IMR-90 (cell line): ENCODE results near the gene TMEM219. TPM values are rescaled to one million over a fixed set of nuclear protein-coding genes. Genes with fewer than 3 reads are reported as not detected.

Source experiments
- ATAC-seq: fragments of 200-7000 bp; cut with Tn5 transposase; 2 replicates; pipeline ENCODE4 v1.9.1; 2020; ENCODE audit warnings: low read depth, mild to moderate bottlenecking, moderate library complexity
- BruUV-seq: library from RNA; stranded (reverse); fragments of 400-500 nt; replicated peaks from 2 replicates; lab custom pipeline; 2021; lab: Mats Ljungman, UMichigan
- CTCF ChIA-PET: fragments of 300-600 bp; formaldehyde crosslinking; extraction: SDS; loops from one replicate; lab custom pipeline; 2021; ENCODE audit warnings: antibody characterized with exemption; lab: Yijun Ruan, JAX
- POLR2A ChIA-PET: fragments of 300-600 bp; sonication (Branson Sonifier 250); formaldehyde crosslinking; loops from one replicate; lab custom pipeline; 2022; ENCODE audit warnings: antibody characterized with exemption; ENCODE audit not compliant: unreplicated experiment; lab: Charles Lee
- DNase-seq: peaks from one replicate; pipeline ENCODE4 v3.0.0; 2013
- H2AFZ ChIP-seq: replicated peaks from 2 replicates; pipeline ENCODE3; 2013; ENCODE audit warnings: low read length, mild to moderate bottlenecking; ENCODE audit not compliant: poor library complexity
- H2AK5ac ChIP-seq: 2 replicates; pipeline ENCODE4 v1.6.1; 2013; ENCODE audit warnings: low read depth, low read length, inconsistent platforms
- H2AK9ac ChIP-seq: replicated peaks from 2 replicates; pipeline ENCODE3; 2013; ENCODE audit warnings: mild to moderate bottlenecking, low read depth, low read length, moderate library complexity; ENCODE audit not compliant: poor library complexity
- H2BK120ac ChIP-seq: 2 replicates; pipeline ENCODE4 v1.6.1; 2013; ENCODE audit warnings: low read depth, low read length, inconsistent platforms
- H2BK15ac ChIP-seq: 3 replicates; pipeline ENCODE4 v1.6.1; 2013; ENCODE audit warnings: low read depth, low read length, inconsistent platforms
- H2BK20ac ChIP-seq: 2 replicates; pipeline ENCODE4 v1.6.1; 2013; ENCODE audit warnings: low read depth, mild to moderate bottlenecking, inconsistent platforms, low read length, moderate library complexity
- H2BK5ac ChIP-seq: 2 replicates; pipeline ENCODE4 v1.6.1; 2013; ENCODE audit warnings: mild to moderate bottlenecking, low read depth, low read length, inconsistent platforms; ENCODE audit not compliant: poor library complexity, severe bottlenecking
- H3K14ac ChIP-seq: replicated peaks from 2 replicates; pipeline ENCODE4 v1.6.1; 2013; ENCODE audit warnings: low read depth, low read length, inconsistent platforms
- H3K18ac ChIP-seq: 2 replicates; pipeline ENCODE4 v1.6.1; 2013; ENCODE audit warnings: low read depth, low read length, control low read depth
- H3K23ac ChIP-seq: 2 replicates; pipeline ENCODE4 v1.6.1; 2013; ENCODE audit warnings: low read depth, low read length, inconsistent platforms
- H3K27ac ChIP-seq: 2 replicates; pipeline ENCODE4 v1.5.1; 2013; ENCODE audit warnings: mild to moderate bottlenecking, control low read depth, low read length; ENCODE audit not compliant: insufficient read depth
- H3K27me3 ChIP-seq: 2 replicates; pipeline ENCODE4 v1.6.1; 2013; ENCODE audit warnings: low read length; ENCODE audit not compliant: control insufficient read depth, insufficient read depth
- H3K36me3 ChIP-seq: 2 replicates; pipeline ENCODE4 v1.6.1; 2013; ENCODE audit warnings: low read length, mixed read lengths; ENCODE audit not compliant: control insufficient read depth, insufficient read depth
- H3K4ac ChIP-seq: 2 replicates; pipeline ENCODE4 v1.6.1; 2013; ENCODE audit warnings: low read depth, low read length, inconsistent platforms
- H3K4me1 ChIP-seq: 2 replicates; pipeline ENCODE4 v1.6.1; 2013; ENCODE audit warnings: low read length, mixed read lengths; ENCODE audit not compliant: control insufficient read depth, insufficient read depth
- H3K4me2 ChIP-seq: 2 replicates; pipeline ENCODE4 v1.6.1; 2013; ENCODE audit warnings: low read depth, mild to moderate bottlenecking, control low read depth, low read length, moderate library complexity
- H3K4me3 ChIP-seq: 2 replicates; pipeline ENCODE4 v1.5.1; 2013; ENCODE audit warnings: low read depth, mild to moderate bottlenecking, control low read depth, low read length, moderate library complexity; ENCODE audit not compliant: insufficient read depth
- H3K56ac ChIP-seq: 2 replicates; pipeline ENCODE4 v1.6.1; 2013; ENCODE audit warnings: low read length, inconsistent platforms; ENCODE audit not compliant: insufficient read depth; ENCODE audit errors: extremely low read depth
- H3K79me1 ChIP-seq, 2 experiments: 2 replicates each; pipeline ENCODE4 v1.6.1; 2013; ENCODE audit warnings: low read length in 2 of 2, inconsistent platforms in 1 of 2, low read depth in 1 of 2
- H3K9ac ChIP-seq: 2 replicates; pipeline ENCODE4 v1.6.1; 2013; ENCODE audit warnings: low read depth, low read length, control low read depth
- H3K9me1 ChIP-seq: 2 replicates; pipeline ENCODE4 v1.6.1; 2013; ENCODE audit warnings: low read length, inconsistent platforms; ENCODE audit not compliant: insufficient read depth
- H3K9me3 ChIP-seq: 2 replicates; pipeline ENCODE4 v1.6.1; 2013; ENCODE audit warnings: low read length; ENCODE audit not compliant: control insufficient read depth, insufficient read depth
- H4K20me1 ChIP-seq: 2 replicates; pipeline ENCODE4 v1.6.1; 2013; ENCODE audit warnings: low read length, inconsistent platforms; ENCODE audit not compliant: insufficient read depth
- H4K5ac ChIP-seq: 2 replicates; pipeline ENCODE4 v1.6.1; 2013; ENCODE audit warnings: mild to moderate bottlenecking, low read depth, low read length, control low read depth
- H4K8ac ChIP-seq, 2 experiments: 2 replicates each; pipeline ENCODE4 v1.6.1; 2013; ENCODE audit warnings: low read depth in 2 of 2, low read length in 2 of 2, control low read depth in 1 of 2, inconsistent platforms in 1 of 2
- H4K91ac ChIP-seq: 2 replicates; pipeline ENCODE4 v1.6.1; 2013; ENCODE audit warnings: low read depth, low read length, inconsistent platforms; ENCODE audit not compliant: insufficient read depth
- BHLHE40 ChIP-seq: fragments of 150-350 bp; IDR thresholded peaks from 2 replicates; pipeline ENCODE4 v1.6.1; 2016; ENCODE audit warnings: mild to moderate bottlenecking, low read depth, low read length
- CEBPB ChIP-seq: IDR thresholded peaks from 2 replicates; pipeline ENCODE4 v1.6.1; 2012; ENCODE audit warnings: low read depth, low read length, improper control_type of control experiment
- MXI1 ChIP-seq: IDR thresholded peaks from 2 replicates; pipeline ENCODE4 v1.6.1; 2012; ENCODE audit warnings: low read depth, mild to moderate bottlenecking, low read length, moderate library complexity, borderline replicate concordance
- POLR2A ChIP-seq: IDR thresholded peaks from 2 replicates; pipeline ENCODE4 v1.6.1; 2012; ENCODE audit warnings: mild to moderate bottlenecking, low read depth, low read length
- RCOR1 ChIP-seq: IDR thresholded peaks from 2 replicates; pipeline ENCODE4 v1.6.1; 2012; ENCODE audit warnings: mild to moderate bottlenecking, low read length, improper control_type of control experiment; ENCODE audit not compliant: insufficient replicate concordance
- RFX5 ChIP-seq: IDR thresholded peaks from 2 replicates; pipeline ENCODE4 v1.8.0; 2012; ENCODE audit warnings: low read depth, mild to moderate bottlenecking, low read length, moderate library complexity
- WGBS, 2 experiments: methylation state at CpG; one replicate each; pipeline versions ENCODE4 v1.1.5 to v1.1.7; 2013; ENCODE audit warnings: missing lambda C conversion rate in 2 of 2; ENCODE audit not compliant: insufficient read length in 1 of 2; ENCODE audit errors: extremely low coverage in 2 of 2; 5-methylcytosine and 5-hydroxymethylcytosine counted together
- dilution Hi-C: fragments of 300-500 bp; cut with HindIII; formaldehyde crosslinking; loops from one replicate; pipeline ENCODE4 v1.14.3; 2018; ENCODE audit warnings: low sequenced_read_pairs; ENCODE audit not compliant: unreplicated experiment
- in situ Hi-C: fragments of 300-500 bp; cut with MboI; formaldehyde crosslinking; loops from 3 replicates; pipeline ENCODE4 v1.14.3; 2019; ENCODE audit warnings: low sequenced_read_pairs, inconsistent platforms, mixed read lengths
- intact Hi-C: fragments of 100-400 bp; cut with micrococcal nuclease; formaldehyde crosslinking; loops from 2 replicates; pipeline ENCODE4 v1.10.0; 2022
- polyA plus RNA-seq, 3 experiments: library from polyadenylated mRNA; depleted of rRNA; stranded (reverse); fragments of >200 nt; gene quantifications; 2 replicates each; pipeline ENCODE4 v1.2.3, GENCODE V29; 2012; ENCODE audit warnings: low replicate concordance in 1 of 3
- total RNA-seq: library from RNA; depleted of rRNA; stranded (reverse); fragments of >200 nt; gene quantifications from 2 replicates; pipeline ENCODE4 v1.2.3, GENCODE V29; 2012
- TF ChIP-seq, protein P1 (sequence below): fragments of 150-350 bp; IDR thresholded peaks from 2 replicates; pipeline ENCODE4 v1.6.1; 2017; ENCODE audit warnings: mild to moderate bottlenecking, antibody characterized with exemption, low read length, low read depth
- TF ChIP-seq, protein P2 (sequence below): fragments of 150-350 bp; IDR thresholded peaks from 2 replicates; pipeline ENCODE4 v1.6.1; 2016; ENCODE audit warnings: low read depth, mild to moderate bottlenecking, low read length, moderate library complexity, borderline replicate concordance
- TF ChIP-seq, protein P3 (sequence below): conservative IDR thresholded peaks from 2 replicates; pipeline ENCODE4 v1.5.1; 2012; ENCODE audit warnings: mild to moderate bottlenecking, low read depth, low read length, improper control_type of control experiment

TMEM219 gene
- total and polyA plus RNA-seq, 2 of the 4 experiments (the other 2 are of a cell fraction), result 47.0 to 95.3 TPM

DNA sequence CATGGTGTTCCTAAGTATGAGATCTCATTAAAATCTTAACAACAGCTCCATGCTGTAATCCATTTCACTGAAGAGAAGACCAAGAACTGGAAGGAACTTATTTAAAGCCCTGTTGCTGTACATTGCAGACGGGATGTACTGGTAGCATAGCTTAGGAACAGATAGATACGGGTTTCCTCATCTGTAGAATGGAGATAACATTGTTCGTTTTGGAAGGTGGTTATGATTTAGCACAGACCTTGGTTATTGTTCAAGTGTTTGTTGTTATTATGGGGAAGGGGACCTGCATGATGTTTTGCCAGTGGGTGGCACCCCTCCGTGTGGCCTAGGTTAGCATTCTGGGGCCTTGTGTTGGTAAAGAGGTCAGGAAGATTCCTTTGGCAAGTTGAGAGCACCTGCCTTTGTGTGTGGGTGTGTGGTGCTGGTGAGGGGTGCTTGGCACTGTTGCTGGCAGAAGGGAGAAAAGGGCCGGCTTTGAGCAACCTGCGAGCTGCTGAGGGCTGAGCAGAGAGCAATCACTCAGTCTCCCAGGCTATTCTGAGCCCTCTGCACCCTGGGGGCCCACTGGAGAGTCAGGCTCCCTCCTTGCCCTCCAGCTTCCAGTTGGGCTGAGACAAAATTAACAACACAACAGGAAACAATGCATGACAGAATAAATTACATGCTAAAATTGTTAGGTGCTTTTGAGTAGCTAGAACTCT lies 14.1 kb downstream of the TMEM219 start:
- ChIA-PET POLR2A (interaction anchor here (0.5 kb wide), 1 partner anchor 1069 kb away, joined by 3 read pairs; no protein-coding TSS in a partner anchor), CTCF (no interaction called here)
- no peak overlapping the region for H2BK5ac ChIP-seq
- H2BK120ac ChIP-seq, result no peak overlapping the region
- ATAC-seq, result no peak
- H3K4me1 ChIP-seq, result peaks cover 13% of the 10 kb centered on the region; the same call in 1 of the 2 replicates
- no TSS peak for BruUV-seq
- no peak overlapping the region for H4K8ac ChIP-seq
- no peak overlapping the region for H4K5ac ChIP-seq
- no peak overlapping the region for H3K27ac ChIP-seq
- H3K9me1 ChIP-seq, result peaks cover 28% of the 10 kb centered on the region
- H2BK15ac ChIP-seq, result no peak overlapping the region
- H2BK20ac ChIP-seq, result no peak overlapping the region
- dilution Hi-C loops, result no loop called here
- H2AK5ac ChIP-seq, result no peak overlapping the region
- H3K4me3 ChIP-seq, result peak overlapping the region; percentile 69
- H3K9me3 ChIP-seq, result no peaks in the 10 kb centered on the region
- peaks cover 32% of the 10 kb centered on the region for H3K36me3 ChIP-seq
- in situ Hi-C loops, result no loop called here
- no peak overlapping the region for H2AK9ac ChIP-seq
- peak overlapping the region; percentile 94 for H3K9ac ChIP-seq
- TF ChIP-seq POLR2A (no peak), RCOR1 (no peak), RFX5 (no peak), MXI1 (no peak), BHLHE40 (no peak), CEBPB (no peak)
- TF ChIP-seq, protein P1, sequence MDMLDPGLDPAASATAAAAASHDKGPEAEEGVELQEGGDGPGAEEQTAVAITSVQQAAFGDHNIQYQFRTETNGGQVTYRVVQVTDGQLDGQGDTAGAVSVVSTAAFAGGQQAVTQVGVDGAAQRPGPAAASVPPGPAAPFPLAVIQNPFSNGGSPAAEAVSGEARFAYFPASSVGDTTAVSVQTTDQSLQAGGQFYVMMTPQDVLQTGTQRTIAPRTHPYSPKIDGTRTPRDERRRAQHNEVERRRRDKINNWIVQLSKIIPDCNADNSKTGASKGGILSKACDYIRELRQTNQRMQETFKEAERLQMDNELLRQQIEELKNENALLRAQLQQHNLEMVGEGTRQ, result no peak
- TF ChIP-seq, protein P2, sequence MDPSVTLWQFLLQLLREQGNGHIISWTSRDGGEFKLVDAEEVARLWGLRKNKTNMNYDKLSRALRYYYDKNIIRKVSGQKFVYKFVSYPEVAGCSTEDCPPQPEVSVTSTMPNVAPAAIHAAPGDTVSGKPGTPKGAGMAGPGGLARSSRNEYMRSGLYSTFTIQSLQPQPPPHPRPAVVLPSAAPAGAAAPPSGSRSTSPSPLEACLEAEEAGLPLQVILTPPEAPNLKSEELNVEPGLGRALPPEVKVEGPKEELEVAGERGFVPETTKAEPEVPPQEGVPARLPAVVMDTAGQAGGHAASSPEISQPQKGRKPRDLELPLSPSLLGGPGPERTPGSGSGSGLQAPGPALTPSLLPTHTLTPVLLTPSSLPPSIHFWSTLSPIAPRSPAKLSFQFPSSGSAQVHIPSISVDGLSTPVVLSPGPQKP, result no peak
- TF ChIP-seq, protein P3, sequence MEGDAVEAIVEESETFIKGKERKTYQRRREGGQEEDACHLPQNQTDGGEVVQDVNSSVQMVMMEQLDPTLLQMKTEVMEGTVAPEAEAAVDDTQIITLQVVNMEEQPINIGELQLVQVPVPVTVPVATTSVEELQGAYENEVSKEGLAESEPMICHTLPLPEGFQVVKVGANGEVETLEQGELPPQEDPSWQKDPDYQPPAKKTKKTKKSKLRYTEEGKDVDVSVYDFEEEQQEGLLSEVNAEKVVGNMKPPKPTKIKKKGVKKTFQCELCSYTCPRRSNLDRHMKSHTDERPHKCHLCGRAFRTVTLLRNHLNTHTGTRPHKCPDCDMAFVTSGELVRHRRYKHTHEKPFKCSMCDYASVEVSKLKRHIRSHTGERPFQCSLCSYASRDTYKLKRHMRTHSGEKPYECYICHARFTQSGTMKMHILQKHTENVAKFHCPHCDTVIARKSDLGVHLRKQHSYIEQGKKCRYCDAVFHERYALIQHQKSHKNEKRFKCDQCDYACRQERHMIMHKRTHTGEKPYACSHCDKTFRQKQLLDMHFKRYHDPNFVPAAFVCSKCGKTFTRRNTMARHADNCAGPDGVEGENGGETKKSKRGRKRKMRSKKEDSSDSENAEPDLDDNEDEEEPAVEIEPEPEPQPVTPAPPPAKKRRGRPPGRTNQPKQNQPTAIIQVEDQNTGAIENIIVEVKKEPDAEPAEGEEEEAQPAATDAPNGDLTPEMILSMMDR, result no peak
- H4K20me1 ChIP-seq, result peaks cover 44% of the 10 kb centered on the region
- H3K18ac ChIP-seq, result no peak overlapping the region
- H3K79me1 ChIP-seq, result peaks cover 7 to 67% of the 10 kb centered on the region in 2 experiments
- H2AFZ ChIP-seq, result no peak overlapping the region
- intact Hi-C loops, result no loop called here
- no peak overlapping the region for H4K91ac ChIP-seq
- H3K14ac ChIP-seq, result 0 out of 2 replicates have a peak overlapping the region, but pooled peaks have one; percentile 5
- no peaks in the 10 kb centered on the region for H3K27me3 ChIP-seq
- H3K4ac ChIP-seq, result no peak overlapping the region
- peak overlapping the region; percentile 91 for H3K4me2 ChIP-seq
- H3K23ac ChIP-seq, result peak overlapping the region; percentile 99
- DNase-seq, result no peak
- no peak overlapping the region for H3K56ac ChIP-seq
- WGBS, 2 experiments, result 40% methylated on average over 1 of the region's 6 CpGs; no CpG with 5 or more reads in 1 of the 2 experiments
